SK-N-SH (cell line): ENCODE data around the gene UGGT2. TPM values are rescaled to one million over a fixed set of nuclear protein-coding genes. Genes with fewer than 3 reads are reported as not detected.

Experiments
- CTCF ChIA-PET: fragments of 300-600, 350-600 bp; formaldehyde crosslinking; extraction: SDS; loops from one replicate; lab custom pipeline; 2021; lab: Yijun Ruan, JAX
- POLR2A ChIA-PET: fragments of 350-600 bp; sonication (Branson Sonifier 250); formaldehyde crosslinking; extraction: SDS; loops from one replicate; lab custom pipeline; 2020; ENCODE audit warnings: antibody characterized with exemption, inconsistent platforms; lab: Yijun Ruan, JAX
- DNase-seq: peaks from one replicate; pipeline ENCODE4 v3.0.0; 2012
- H2AFZ ChIP-seq: fragments of 200-600 bp; sonication (generic); 2 replicates; pipeline ENCODE4 v1.8.1; 2016; ENCODE audit warnings: antibody characterized with exemption, mild to moderate bottlenecking, low read depth
- H3F3A ChIP-seq: fragments of 200-600 bp; sonication (generic); replicated peaks from 2 replicates; pipeline ENCODE3; 2016; ENCODE audit warnings: antibody characterized with exemption, mild to moderate bottlenecking; ENCODE audit not compliant: insufficient read depth
- H3K27ac ChIP-seq, 2 experiments: fragments of 200-500 bp in 1 of 2; fragments of 200-600 bp in 1 of 2; sonication (Bioruptor generic) in 1 of 2; sonication (generic), shearing (Covaris generic) in 1 of 2; 2 replicates each; pipeline versions ENCODE4 v1.5.1 to v1.6.1; 2014 to 2016; ENCODE audit warnings: low read depth in 2 of 2, inconsistent platforms in 1 of 2, low read length in 1 of 2, mild to moderate bottlenecking in 1 of 2, mixed read lengths in 1 of 2
- H3K27me3 ChIP-seq: fragments of 200-600 bp; sonication (generic), shearing (Covaris generic); 2 replicates; pipeline ENCODE4 v1.6.1; 2016; ENCODE audit warnings: mixed run types; ENCODE audit not compliant: insufficient read depth
- H3K36me3 ChIP-seq, 2 experiments: fragments of 200-500 bp in 1 of 2; fragments of 200-600 bp in 1 of 2; sonication (Bioruptor generic) in 1 of 2; sonication (generic) in 1 of 2; replicated peaks in 1 of 2; 2 replicates each; pipeline versions ENCODE3 to v1.5.1; 2014 to 2016; ENCODE audit warnings: low read length in 1 of 2, mild to moderate bottlenecking in 1 of 2; ENCODE audit not compliant: insufficient read depth in 2 of 2, control insufficient read depth in 1 of 2
- H3K4me1 ChIP-seq, 2 experiments: fragments of 200-500 bp in 1 of 2; fragments of 200-600 bp in 1 of 2; sonication (Bioruptor generic) in 1 of 2; sonication (generic), shearing (Covaris generic) in 1 of 2; 2 replicates each; pipeline versions ENCODE4 v1.5.1 to v1.6.1; 2014 to 2016; ENCODE audit warnings: low read depth in 1 of 2, low read length in 1 of 2, mixed run types in 1 of 2; ENCODE audit not compliant: insufficient read depth in 2 of 2, control insufficient read depth in 1 of 2
- H3K4me2 ChIP-seq: fragments of 200-600 bp; sonication (generic), shearing (Covaris generic); 2 replicates; pipeline ENCODE4 v1.6.1; 2017; ENCODE audit warnings: mixed run types
- H3K4me3 ChIP-seq, 2 experiments: fragments of 200-500 bp in 1 of 2; fragments of 200-600 bp in 1 of 2; sonication (Bioruptor generic) in 1 of 2; sonication (generic), shearing (Covaris generic) in 1 of 2; 2 replicates each; pipeline versions ENCODE4 v1.5.1 to v1.8.1; 2014 to 2016; ENCODE audit warnings: low read depth in 2 of 2, inconsistent platforms in 1 of 2, low read length in 1 of 2, mild to moderate bottlenecking in 1 of 2, mixed read lengths in 1 of 2, moderate library complexity in 1 of 2
- H3K79me2 ChIP-seq: fragments of 200-600 bp; sonication (generic); 2 replicates; pipeline ENCODE4 v1.8.1; 2017; ENCODE audit warnings: mild to moderate bottlenecking; ENCODE audit not compliant: insufficient read depth
- H3K9ac ChIP-seq: fragments of 200-600 bp; sonication (generic); 2 replicates; pipeline ENCODE4 v1.6.1; 2017; ENCODE audit warnings: mixed run types
- H3K9me2 ChIP-seq: fragments of 200-600 bp; sonication (generic); 2 replicates; pipeline ENCODE4 v1.6.1; 2017; ENCODE audit warnings: mixed run types
- H3K9me3 ChIP-seq: fragments of 200-600 bp; sonication (generic); 2 replicates; pipeline ENCODE4 v1.6.1; 2017; ENCODE audit warnings: mixed run types, mild to moderate bottlenecking, moderate library complexity
- H4K20me1 ChIP-seq: fragments of 200-600 bp; sonication (generic); 2 replicates; pipeline ENCODE4 v1.6.1; 2017; ENCODE audit warnings: mild to moderate bottlenecking, mixed run types; ENCODE audit not compliant: insufficient read depth
- CTCF ChIP-seq: fragments of 200-600 bp; sonication (generic); IDR thresholded peaks from 2 replicates; pipeline ENCODE4 v1.6.1; 2017; ENCODE audit warnings: antibody characterized with exemption, mild to moderate bottlenecking, moderate library complexity
- ELF1 ChIP-seq: IDR thresholded peaks from 2 replicates; pipeline ENCODE4 v1.4.0; 2012
- IRF3 ChIP-seq: fragments of 150-350 bp; IDR thresholded peaks from 2 replicates; pipeline ENCODE4 v1.6.1; 2016; ENCODE audit warnings: mild to moderate bottlenecking, low read depth, low read length
- MAX ChIP-seq: IDR thresholded peaks from 2 replicates; pipeline ENCODE4 v1.4.0; 2012; ENCODE audit warnings: low read depth
- NFIC ChIP-seq: IDR thresholded peaks from 2 replicates; pipeline ENCODE4 v1.4.0; 2012; ENCODE audit warnings: borderline replicate concordance
- PBX3 ChIP-seq: IDR thresholded peaks from 2 replicates; pipeline ENCODE4; 2012
- POLR2AphosphoS5 ChIP-seq: IDR thresholded peaks from 2 replicates; pipeline ENCODE4 v1.6.1; 2012; ENCODE audit warnings: low read depth, low read length
- REST ChIP-seq: IDR thresholded peaks from 2 replicates; pipeline ENCODE4 v1.6.1; 2012; ENCODE audit warnings: mild to moderate bottlenecking, low read depth, low read length, moderate library complexity
- WGBS: methylation state at CpG from one replicate; pipeline ENCODE4 v1.1.6; 2017; ENCODE audit warnings: low lambda C conversion rate; 5-methylcytosine and 5-hydroxymethylcytosine counted together
- polyA plus RNA-seq, 3 experiments: library from polyadenylated mRNA; depleted of rRNA; stranded (reverse); fragments of >200 nt; gene quantifications; 2 replicates each; pipeline ENCODE4 v1.2.3, GENCODE V29; 2012

The UGGT2 gene
- polyA plus RNA-seq, 1 of the 3 experiments (the other 2 are of a cell fraction), result 13.3 TPM

GRCh38 chr13:96071504-96071903, 18.3 kb upstream of the UGGT2 start:
- Histone ChIP-seq H3K36me3 (no peaks in the 10 kb centered on the region), H3K4me1 (no peaks in the 10 kb centered on the region), H2AFZ (no peak overlapping the region), H3K27ac (no peak overlapping the region), H3K27me3 (peaks cover 9% of the 10 kb centered on the region; the same call in 1 of the 2 replicates), H3F3A (no peaks in the 10 kb centered on the region), H3K9me3 (no peaks in the 10 kb centered on the region), H3K4me2 (no peak overlapping the region), H3K9ac (no peak overlapping the region), H3K9me2 (no peaks in the 10 kb centered on the region), H3K79me2 (no peaks in the 10 kb centered on the region), H3K4me3 (no peak overlapping the region), H4K20me1 (no peaks in the 10 kb centered on the region)
- TF ChIP-seq CTCF, result no peak
- CTCF ChIA-PET, result interaction anchor here (1.9 kb wide), 1 partner anchor 13 kb away, joined by 6 read pairs; no protein-coding TSS in a partner anchor
- POLR2A ChIA-PET, result no interaction called here
- 51% methylated on average over 6 of the region's 6 CpGs for WGBS
- DNase-seq, result no peak

GRCh38 chr13:96068729-96069128, 15.5 kb upstream of the UGGT2 start:
- ChIA-PET CTCF (interaction anchor here (0.8 to 3.5 kb wide), 3 partner anchors 11 to 24 kb away, joined by 3 to 13 read pairs (median 5); partner anchors contain the start of gene UGGT2), POLR2A (no interaction called here)
- H4K20me1 ChIP-seq, result no peaks in the 10 kb centered on the region
- DNase-seq, result no peak
- peaks cover 2% of the 10 kb centered on the region; the same call in 1 of the 2 replicates for H3K27me3 ChIP-seq
- no peaks in the 10 kb centered on the region for H3K79me2 ChIP-seq
- no peaks in the 10 kb centered on the region for H3K9me2 ChIP-seq
- no peaks in the 10 kb centered on the region for H3K9me3 ChIP-seq
- no peaks in the 10 kb centered on the region for H3K4me1 ChIP-seq
- H3F3A ChIP-seq, result no peaks in the 10 kb centered on the region
- H3K36me3 ChIP-seq, result no peaks in the 10 kb centered on the region
- no peak overlapping the region for H3K4me2 ChIP-seq
- H3K4me3 ChIP-seq, result no peak overlapping the region
- no peak overlapping the region for H3K9ac ChIP-seq
- WGBS, result 47% methylated on average over 2 of the region's 2 CpGs
- TF ChIP-seq MAX (no peak), POLR2AphosphoS5 (no peak), REST (no peak), ELF1 (no peak), IRF3 (no peak), CTCF (no peak), NFIC (no peak), PBX3 (no peak)
- no peak overlapping the region for H3K27ac ChIP-seq
- H2AFZ ChIP-seq, result no peak overlapping the region
